HEK293 (cell line): Measurements from ENCODE around the gene SLC35F2.

Source experiments
- CTCF ChIA-PET: fragments of 350-600 bp; formaldehyde crosslinking; extraction: SDS; loops from one replicate; lab custom pipeline; 2021; ENCODE audit warnings: antibody characterized with exemption; lab: Yijun Ruan, JAX
- POLR2A ChIA-PET: fragments of 300-600 bp; formaldehyde crosslinking; extraction: SDS; loops from one replicate; lab custom pipeline; 2020; ENCODE audit warnings: antibody characterized with exemption, inconsistent platforms; lab: Yijun Ruan, JAX
- H3K27ac ChIP-seq: fragments of 200-500 bp; sonication (Bioruptor generic); 2 replicates; pipeline ENCODE4 v1.5.1; 2014; ENCODE audit warnings: low read depth, low read length, control low read depth, inconsistent platforms; ENCODE audit errors: extremely low read depth
- H3K36me3 ChIP-seq, 2 experiments: fragments of 200-500 bp in 1 of 2; sonication (Bioruptor generic) in 1 of 2; 1 replicate in 1 of 2; 2 replicates in 1 of 2; pipeline ENCODE4 v1.5.1; 2014 to 2017; ENCODE audit warnings: inconsistent platforms in 2 of 2, low read length in 2 of 2; ENCODE audit not compliant: control insufficient read depth in 2 of 2, insufficient read depth in 1 of 2
- H3K4me1 ChIP-seq: fragments of 200-500 bp; sonication (Bioruptor generic); 2 replicates; pipeline ENCODE4 v1.5.1; 2014; ENCODE audit warnings: mild to moderate bottlenecking, low read length, inconsistent platforms; ENCODE audit not compliant: control insufficient read depth, insufficient read depth
- H3K4me3 ChIP-seq: 2 replicates; pipeline ENCODE4 v1.5.1; 2011; ENCODE audit warnings: low read depth, mild to moderate bottlenecking, control low read depth, low read length, moderate library complexity
- H3K9me3 ChIP-seq: fragments of 200-500 bp; sonication (Bioruptor generic); 2 replicates; pipeline ENCODE4 v1.5.1; 2014; ENCODE audit warnings: low read depth, low read length, inconsistent platforms; ENCODE audit not compliant: control insufficient read depth, insufficient read depth
- BCL11B ChIP-seq: fragments of 450-650 bp; formaldehyde crosslinking; IDR thresholded peaks from 2 replicates; pipeline ENCODE4 v1.5.1; 2016; ENCODE audit warnings: low read depth, missing biosample characterization, missing genetic modification characterization
- KLF1 ChIP-seq: fragments of 450-650 bp; formaldehyde crosslinking; IDR thresholded peaks from 2 replicates; pipeline ENCODE4 v1.5.1; 2016; ENCODE audit warnings: missing biosample characterization, missing genetic modification characterization
- MEIS1 ChIP-seq: sonication (generic); formaldehyde crosslinking; IDR thresholded peaks from 2 replicates; pipeline ENCODE4 v1.8.1; 2022; ENCODE audit warnings: missing genetic modification reagents, mild to moderate bottlenecking, borderline replicate concordance
- MYNN ChIP-seq: fragments of 450-650 bp; formaldehyde crosslinking; IDR thresholded peaks from 2 replicates; pipeline ENCODE4 v1.5.1; 2016; ENCODE audit warnings: missing biosample characterization, missing genetic modification characterization, borderline replicate concordance
- OVOL3 ChIP-seq: fragments of 450-650 bp; formaldehyde crosslinking; IDR thresholded peaks from 2 replicates; pipeline ENCODE4 v1.5.1; 2016; ENCODE audit warnings: missing biosample characterization, missing genetic modification characterization
- PRDM6 ChIP-seq: fragments of 450-650 bp; formaldehyde crosslinking; IDR thresholded peaks from 2 replicates; pipeline ENCODE4 v1.5.1; 2017; ENCODE audit warnings: missing biosample characterization, missing genetic modification characterization
- ZBTB48 ChIP-seq: fragments of 450-650 bp; formaldehyde crosslinking; IDR thresholded peaks from 2 replicates; pipeline ENCODE4 v1.5.1; 2016; ENCODE audit warnings: missing biosample characterization, missing genetic modification characterization
- ZNF18 ChIP-seq: fragments of 450-650 bp; formaldehyde crosslinking; IDR thresholded peaks from 2 replicates; pipeline ENCODE4 v1.5.1; 2016; ENCODE audit warnings: missing biosample characterization, missing genetic modification characterization
- ZNF184 ChIP-seq: fragments of 450-650 bp; IDR thresholded peaks from 2 replicates; pipeline ENCODE4 v1.5.1; 2018; ENCODE audit warnings: missing biosample characterization, mild to moderate bottlenecking, missing genetic modification characterization
- ZNF211 ChIP-seq: fragments of 450-650 bp; formaldehyde crosslinking; IDR thresholded peaks from 2 replicates; pipeline ENCODE4 v1.5.1; 2016; ENCODE audit warnings: low read depth, missing biosample characterization, missing genetic modification characterization
- ZNF239 ChIP-seq: fragments of 450-650 bp; formaldehyde crosslinking; IDR thresholded peaks from 2 replicates; pipeline ENCODE4 v1.5.1; 2016; ENCODE audit warnings: missing biosample characterization, missing genetic modification characterization
- ZNF391 ChIP-seq: fragments of 450-650 bp; formaldehyde crosslinking; IDR thresholded peaks from 2 replicates; pipeline ENCODE4 v1.5.1; 2016; ENCODE audit warnings: low read depth, missing biosample characterization, missing genetic modification characterization, borderline replicate concordance
- ZNF394 ChIP-seq: fragments of 450-650 bp; formaldehyde crosslinking; IDR thresholded peaks from 2 replicates; pipeline ENCODE4 v1.5.1; 2016; ENCODE audit warnings: missing biosample characterization, missing genetic modification characterization, mild to moderate bottlenecking, moderate library complexity, borderline replicate concordance
- ZNF548 ChIP-seq: fragments of 450-650 bp; formaldehyde crosslinking; IDR thresholded peaks from 2 replicates; pipeline ENCODE4 v1.5.1; 2016; ENCODE audit warnings: missing biosample characterization, missing genetic modification characterization
- ZNF558 ChIP-seq: fragments of 450-650 bp; formaldehyde crosslinking; IDR thresholded peaks from 2 replicates; pipeline ENCODE4 v1.5.1; 2016; ENCODE audit warnings: missing biosample characterization, missing genetic modification characterization
- ZNF76 ChIP-seq: fragments of 450-650 bp; formaldehyde crosslinking; IDR thresholded peaks from 2 replicates; pipeline ENCODE4; 2016; ENCODE audit warnings: low read depth, missing biosample characterization, missing genetic modification characterization, borderline replicate concordance
- ZNF837 ChIP-seq: fragments of 450-650 bp; formaldehyde crosslinking; IDR thresholded peaks from 2 replicates; pipeline ENCODE4 v1.5.1; 2016; ENCODE audit warnings: missing biosample characterization, missing genetic modification characterization
- ZSCAN16 ChIP-seq: fragments of 450-650 bp; formaldehyde crosslinking; IDR thresholded peaks from 2 replicates; pipeline ENCODE4 v1.5.1; 2016; ENCODE audit warnings: missing biosample characterization, missing genetic modification characterization
- ZSCAN23 ChIP-seq: fragments of 450-650 bp; formaldehyde crosslinking; IDR thresholded peaks from 2 replicates; pipeline ENCODE4 v1.5.1; 2016; ENCODE audit warnings: missing biosample characterization, missing genetic modification characterization
- TF ChIP-seq, protein P1 (sequence below): fragments of 450-650 bp; formaldehyde crosslinking; IDR thresholded peaks from 2 replicates; pipeline ENCODE4 v1.5.1; 2016; ENCODE audit warnings: missing biosample characterization, missing genetic modification characterization
- TF ChIP-seq, protein P2 (sequence below): fragments of 450-650 bp; formaldehyde crosslinking; IDR thresholded peaks from 2 replicates; pipeline ENCODE4 v1.5.1; 2016; ENCODE audit warnings: missing biosample characterization, missing genetic modification characterization
- TF ChIP-seq, protein P3 (sequence below): fragments of 450-650 bp; formaldehyde crosslinking; IDR thresholded peaks from 2 replicates; pipeline ENCODE4 v1.5.1; 2016; ENCODE audit warnings: missing biosample characterization, missing genetic modification characterization
- TF ChIP-seq, protein P4 (sequence below): fragments of 450-650 bp; formaldehyde crosslinking; IDR thresholded peaks from 2 replicates; pipeline ENCODE4 v1.5.0; 2017; ENCODE audit warnings: missing biosample characterization, missing genetic modification characterization, borderline replicate concordance

SLC35F2 gene

DNA sequence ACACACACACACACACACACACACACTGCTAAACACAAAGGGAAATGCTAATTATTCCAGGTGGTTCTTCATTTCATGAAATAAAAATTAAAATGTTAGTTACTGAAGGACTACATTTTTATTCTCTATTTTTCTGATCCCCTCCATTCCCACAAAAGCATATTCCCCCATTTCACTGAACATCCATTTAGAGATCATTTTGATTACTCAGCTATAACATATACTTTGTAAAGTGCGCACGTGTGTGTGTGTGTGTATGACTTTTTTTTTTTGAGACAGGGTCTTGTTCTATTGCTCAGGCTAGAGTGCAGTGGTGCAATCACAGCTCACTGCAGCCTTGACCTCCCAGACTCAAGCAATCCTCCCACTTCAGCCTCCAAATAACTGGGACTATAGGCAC is 42.6 kb downstream of the SLC35F2 start:
- Histone ChIP-seq H3K9me3 (no peaks in the 10 kb centered on the region), H3K4me1 (no peaks in the 10 kb centered on the region), H3K27ac (no peak overlapping the region), H3K36me3 (peaks cover 0 to 9% of the 10 kb centered on the region in 2 experiments; a peak in 1 of 3 replicates), H3K4me3 (no peak overlapping the region)
- ChIA-PET CTCF (interaction anchor here (0.5 kb wide), 1 partner anchor 45 kb away, joined by 3 read pairs; no protein-coding TSS in a partner anchor), POLR2A (no interaction called here)
- TF ChIP-seq, protein P1, sequence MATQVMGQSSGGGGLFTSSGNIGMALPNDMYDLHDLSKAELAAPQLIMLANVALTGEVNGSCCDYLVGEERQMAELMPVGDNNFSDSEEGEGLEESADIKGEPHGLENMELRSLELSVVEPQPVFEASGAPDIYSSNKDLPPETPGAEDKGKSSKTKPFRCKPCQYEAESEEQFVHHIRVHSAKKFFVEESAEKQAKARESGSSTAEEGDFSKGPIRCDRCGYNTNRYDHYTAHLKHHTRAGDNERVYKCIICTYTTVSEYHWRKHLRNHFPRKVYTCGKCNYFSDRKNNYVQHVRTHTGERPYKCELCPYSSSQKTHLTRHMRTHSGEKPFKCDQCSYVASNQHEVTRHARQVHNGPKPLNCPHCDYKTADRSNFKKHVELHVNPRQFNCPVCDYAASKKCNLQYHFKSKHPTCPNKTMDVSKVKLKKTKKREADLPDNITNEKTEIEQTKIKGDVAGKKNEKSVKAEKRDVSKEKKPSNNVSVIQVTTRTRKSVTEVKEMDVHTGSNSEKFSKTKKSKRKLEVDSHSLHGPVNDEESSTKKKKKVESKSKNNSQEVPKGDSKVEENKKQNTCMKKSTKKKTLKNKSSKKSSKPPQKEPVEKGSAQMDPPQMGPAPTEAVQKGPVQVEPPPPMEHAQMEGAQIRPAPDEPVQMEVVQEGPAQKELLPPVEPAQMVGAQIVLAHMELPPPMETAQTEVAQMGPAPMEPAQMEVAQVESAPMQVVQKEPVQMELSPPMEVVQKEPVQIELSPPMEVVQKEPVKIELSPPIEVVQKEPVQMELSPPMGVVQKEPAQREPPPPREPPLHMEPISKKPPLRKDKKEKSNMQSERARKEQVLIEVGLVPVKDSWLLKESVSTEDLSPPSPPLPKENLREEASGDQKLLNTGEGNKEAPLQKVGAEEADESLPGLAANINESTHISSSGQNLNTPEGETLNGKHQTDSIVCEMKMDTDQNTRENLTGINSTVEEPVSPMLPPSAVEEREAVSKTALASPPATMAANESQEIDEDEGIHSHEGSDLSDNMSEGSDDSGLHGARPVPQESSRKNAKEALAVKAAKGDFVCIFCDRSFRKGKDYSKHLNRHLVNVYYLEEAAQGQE (tag by site-specific recombination), result no peak
- TF ChIP-seq BCL11B (tag by site-specific recombination), result no peak
- TF ChIP-seq, protein P2, sequence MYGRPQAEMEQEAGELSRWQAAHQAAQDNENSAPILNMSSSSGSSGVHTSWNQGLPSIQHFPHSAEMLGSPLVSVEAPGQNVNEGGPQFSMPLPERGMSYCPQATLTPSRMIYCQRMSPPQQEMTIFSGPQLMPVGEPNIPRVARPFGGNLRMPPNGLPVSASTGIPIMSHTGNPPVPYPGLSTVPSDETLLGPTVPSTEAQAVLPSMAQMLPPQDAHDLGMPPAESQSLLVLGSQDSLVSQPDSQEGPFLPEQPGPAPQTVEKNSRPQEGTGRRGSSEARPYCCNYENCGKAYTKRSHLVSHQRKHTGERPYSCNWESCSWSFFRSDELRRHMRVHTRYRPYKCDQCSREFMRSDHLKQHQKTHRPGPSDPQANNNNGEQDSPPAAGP (tag by site-specific recombination), result no peak
- no peak for TF ChIP-seq OVOL3 (tag by site-specific recombination)
- no peak for TF ChIP-seq MYNN (tag by site-specific recombination)
- TF ChIP-seq ZNF76 (tag by site-specific recombination), result no peak
- no peak for TF ChIP-seq ZBTB48 (tag by site-specific recombination)

DNA sequence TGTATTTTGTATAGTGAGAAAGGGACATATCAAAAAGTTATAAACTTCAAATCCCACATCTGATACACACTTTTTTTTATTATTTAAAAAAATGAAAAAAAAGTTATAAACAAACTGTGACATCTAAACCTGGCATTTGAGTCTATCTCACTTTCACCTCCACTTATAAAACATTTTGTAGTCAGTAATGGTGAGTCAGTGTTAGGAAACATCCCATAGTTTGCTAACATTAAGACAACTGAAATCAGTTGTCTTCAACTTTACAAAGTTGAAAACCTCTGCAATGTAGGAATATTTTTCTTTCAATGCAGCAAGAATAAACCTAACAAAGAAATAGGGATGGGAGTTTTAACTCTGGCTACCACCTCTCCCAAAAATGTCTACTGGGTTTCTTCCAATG is 47.7 kb downstream of the SLC35F2 start:
- Histone ChIP-seq H3K36me3 (peaks cover 0 to 43% of the 10 kb centered on the region in 2 experiments; a peak in 2 of 3 replicates), H3K4me1 (no peaks in the 10 kb centered on the region), H3K27ac (no peak overlapping the region), H3K9me3 (no peaks in the 10 kb centered on the region), H3K4me3 (no peak overlapping the region)
- TF ChIP-seq ZNF391 (tag by site-specific recombination), result no peak
- TF ChIP-seq ZNF211, result no peak
- no peak for TF ChIP-seq PRDM6 (tag by site-specific recombination)
- no peak for TF ChIP-seq ZNF184 (tag by site-specific recombination)
- no peak for TF ChIP-seq ZSCAN16 (tag by site-specific recombination)
- no peak for TF ChIP-seq ZNF548 (tag by site-specific recombination)
- TF ChIP-seq ZNF239, result no peak
- TF ChIP-seq, protein P3, sequence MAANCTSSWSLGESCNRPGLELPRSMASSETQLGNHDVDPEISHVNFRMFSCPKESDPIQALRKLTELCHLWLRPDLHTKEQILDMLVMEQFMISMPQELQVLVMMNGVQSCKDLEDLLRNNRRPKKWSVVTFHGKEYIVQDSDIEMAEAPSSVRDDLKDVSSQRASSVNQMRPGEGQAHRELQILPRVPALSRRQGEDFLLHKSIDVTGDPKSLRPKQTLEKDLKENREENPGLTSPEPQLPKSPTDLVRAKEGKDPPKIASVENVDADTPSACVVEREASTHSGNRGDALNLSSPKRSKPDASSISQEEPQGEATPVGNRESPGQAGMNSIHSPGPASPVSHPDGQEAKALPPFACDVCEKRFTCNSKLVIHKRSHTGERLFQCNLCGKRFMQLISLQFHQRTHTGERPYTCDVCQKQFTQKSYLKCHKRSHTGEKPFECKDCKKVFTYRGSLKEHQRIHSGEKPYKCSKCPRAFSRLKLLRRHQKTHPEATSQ (tag by site-specific recombination), result no peak
- no peak for TF ChIP-seq ZNF18 (tag by site-specific recombination)
- TF ChIP-seq, protein P4, sequence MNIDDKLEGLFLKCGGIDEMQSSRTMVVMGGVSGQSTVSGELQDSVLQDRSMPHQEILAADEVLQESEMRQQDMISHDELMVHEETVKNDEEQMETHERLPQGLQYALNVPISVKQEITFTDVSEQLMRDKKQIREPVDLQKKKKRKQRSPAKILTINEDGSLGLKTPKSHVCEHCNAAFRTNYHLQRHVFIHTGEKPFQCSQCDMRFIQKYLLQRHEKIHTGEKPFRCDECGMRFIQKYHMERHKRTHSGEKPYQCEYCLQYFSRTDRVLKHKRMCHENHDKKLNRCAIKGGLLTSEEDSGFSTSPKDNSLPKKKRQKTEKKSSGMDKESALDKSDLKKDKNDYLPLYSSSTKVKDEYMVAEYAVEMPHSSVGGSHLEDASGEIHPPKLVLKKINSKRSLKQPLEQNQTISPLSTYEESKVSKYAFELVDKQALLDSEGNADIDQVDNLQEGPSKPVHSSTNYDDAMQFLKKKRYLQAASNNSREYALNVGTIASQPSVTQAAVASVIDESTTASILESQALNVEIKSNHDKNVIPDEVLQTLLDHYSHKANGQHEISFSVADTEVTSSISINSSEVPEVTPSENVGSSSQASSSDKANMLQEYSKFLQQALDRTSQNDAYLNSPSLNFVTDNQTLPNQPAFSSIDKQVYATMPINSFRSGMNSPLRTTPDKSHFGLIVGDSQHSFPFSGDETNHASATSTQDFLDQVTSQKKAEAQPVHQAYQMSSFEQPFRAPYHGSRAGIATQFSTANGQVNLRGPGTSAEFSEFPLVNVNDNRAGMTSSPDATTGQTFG (tag by site-specific recombination), result no peak
- TF ChIP-seq ZSCAN23, result no peak
- TF ChIP-seq ZNF558 (tag by site-specific recombination), result no peak
- TF ChIP-seq MEIS1 (CRISPR knock-in tag), result no peak
- TF ChIP-seq KLF1 (tag by site-specific recombination), result no peak
- no peak for TF ChIP-seq MYNN (tag by site-specific recombination)
- TF ChIP-seq ZNF394 (tag by site-specific recombination), result no peak
- no peak for TF ChIP-seq ZNF837
- no peak for TF ChIP-seq ZBTB48 (tag by site-specific recombination)
- ChIA-PET POLR2A (no interaction called here), CTCF (no interaction called here)
